ENCODE data around the gene USP25.

GRCh38 chr21:15840406-15840805, 110.6 kb downstream of the USP25 start:
- TF ChIP-seq CTCF (IDR thresholded peaks at IDR 0.05) (no peak), EP300 (IDR thresholded peaks at IDR 0.05) (no peak), POLR2AphosphoS5 (IDR thresholded peaks at IDR 0.05) (no peak)
